LoVo (cell line): ENCODE measurements around the gene ADSL.
"Not testable (repeated sequence)": the region's sequence is repeated elsewhere in the genome, so short reads cannot be mapped to it uniquely, and the experiment has no call there.

Experiments
- DNase-seq: peaks from one replicate; pipeline ENCODE4 v3.0.0-alpha.2; 2016; ENCODE audit warnings: low spot score

ADSL gene

DNA sequence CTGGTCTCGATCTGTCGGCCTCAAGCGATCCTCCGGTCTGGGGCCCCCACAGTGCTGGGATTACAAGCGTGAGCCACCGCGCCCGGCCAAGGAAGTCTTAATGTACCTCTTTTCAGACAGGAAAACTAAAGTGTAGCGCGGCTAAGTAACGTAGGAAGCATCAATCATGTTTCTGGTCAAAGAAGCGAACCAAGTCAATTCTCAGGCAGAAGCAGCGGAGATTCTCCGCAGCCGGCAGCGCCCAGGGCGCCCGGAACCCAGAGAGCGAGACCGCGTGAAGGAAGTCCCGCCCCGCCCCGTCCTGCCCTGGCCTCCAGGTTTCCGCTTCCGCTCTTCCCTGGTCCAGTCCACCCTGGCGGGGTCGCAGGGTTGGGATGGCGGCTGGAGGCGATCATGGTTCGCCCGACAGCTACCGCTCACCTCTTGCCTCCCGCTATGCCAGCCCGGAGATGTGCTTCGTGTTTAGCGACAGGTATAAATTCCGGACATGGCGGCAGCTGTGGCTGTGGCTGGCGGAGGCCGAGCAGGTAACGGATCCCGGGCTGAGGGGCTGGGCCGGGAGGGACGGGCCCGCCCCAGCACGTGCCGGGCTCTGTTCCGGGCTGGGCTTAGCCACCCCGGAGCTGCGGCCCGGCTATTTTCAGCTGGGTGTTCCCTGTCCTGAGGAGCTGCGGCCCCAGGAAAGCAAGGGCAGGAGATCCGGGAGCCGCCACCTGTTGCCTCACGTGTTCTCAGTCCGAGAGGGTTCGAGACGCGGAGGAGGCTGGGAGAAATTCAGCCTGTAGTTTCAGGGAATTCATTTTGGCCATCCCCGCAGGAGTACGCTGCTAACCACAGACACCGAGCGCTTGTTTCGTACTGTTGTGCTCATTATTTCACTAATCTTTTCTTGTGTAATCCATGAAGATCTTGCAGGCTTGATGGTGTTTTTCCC, at the start of gene ADSL:
ADSL (plus strand) TSS at position 316 of the 934 bp plus-strand sequence; CDS start at position 375, 59 bp downstream.
- peak; percentile 87 for DNase-seq

DNA sequence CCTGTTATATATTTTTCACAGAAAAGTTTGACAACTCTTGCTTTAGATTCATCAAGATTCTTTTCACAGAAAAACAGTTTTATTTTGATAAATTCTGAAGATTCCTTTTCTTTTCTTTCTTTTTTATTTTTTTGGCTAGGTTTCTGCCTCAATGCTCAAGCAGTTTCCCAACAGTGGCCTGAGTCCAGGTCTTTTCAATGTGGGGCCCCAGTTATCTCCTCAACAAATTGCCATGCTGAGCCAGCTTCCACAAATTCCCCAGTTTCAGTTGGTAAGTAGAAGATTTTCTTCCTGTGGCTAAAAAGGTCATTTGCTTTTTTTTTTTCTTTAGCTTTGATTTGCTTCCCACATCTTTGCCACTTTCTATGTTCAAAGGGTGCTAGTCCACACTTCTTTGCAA, 46.0 kb upstream of the ADSL start:
- DNase-seq = no peak

DNA sequence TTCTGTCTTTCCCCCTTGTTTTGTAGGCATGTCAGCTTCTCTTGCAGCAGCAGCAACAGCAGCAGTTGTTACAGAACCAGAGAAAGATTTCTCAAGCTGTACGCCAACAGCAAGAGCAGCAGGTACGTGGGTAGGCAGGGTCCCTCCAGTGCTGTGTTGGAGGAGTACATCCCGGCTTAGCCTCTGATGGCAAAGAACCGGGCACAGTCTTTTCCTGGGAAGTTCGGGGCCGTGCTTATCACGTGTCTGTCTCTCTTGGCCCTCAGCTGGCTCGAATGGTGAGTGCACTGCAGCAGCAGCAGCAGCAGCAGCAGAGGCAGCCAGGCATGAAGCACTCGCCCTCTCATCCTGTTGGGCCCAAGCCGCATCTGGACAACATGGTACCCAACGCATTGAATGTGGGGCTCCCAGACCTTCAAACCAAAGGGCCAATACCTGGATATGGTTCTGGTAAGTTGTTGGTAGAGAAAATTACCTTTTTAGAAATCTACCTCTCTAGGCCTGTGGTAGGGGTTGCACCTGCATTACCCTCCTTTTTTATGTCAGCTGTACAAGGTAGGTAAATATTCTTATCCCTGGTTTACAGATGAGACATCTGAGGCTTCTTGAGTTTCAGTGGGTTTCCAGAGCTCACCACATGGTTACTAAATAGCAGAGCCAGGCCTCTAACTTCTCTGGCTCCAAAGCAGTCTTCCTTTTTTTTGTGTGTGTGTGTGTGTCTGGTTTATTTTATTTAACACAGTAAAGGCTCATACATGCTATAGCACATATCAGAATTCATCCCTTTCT, 45.2 kb upstream of the ADSL start:
- DNase-seq = no peak

DNA sequence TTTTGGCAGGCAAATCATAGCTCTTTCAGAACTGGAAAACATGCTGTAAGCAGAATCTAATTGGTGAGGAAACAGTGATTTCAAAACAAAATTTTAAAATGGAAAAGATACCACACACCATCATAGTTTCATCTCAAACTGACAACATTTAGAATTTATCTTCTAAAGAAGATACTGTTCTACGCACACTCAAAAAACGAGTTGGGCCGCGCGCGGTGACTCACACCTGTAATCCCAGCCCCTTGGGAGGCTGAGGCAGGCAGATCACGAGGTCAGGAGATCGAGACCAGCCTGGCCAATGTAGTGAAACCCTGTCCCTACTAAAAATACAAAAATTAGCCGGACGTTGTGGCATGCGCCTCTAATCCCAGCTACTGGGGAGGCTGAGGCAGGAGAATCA, 44.2 kb upstream of the ADSL start:
- DNase-seq = no peak

DNA sequence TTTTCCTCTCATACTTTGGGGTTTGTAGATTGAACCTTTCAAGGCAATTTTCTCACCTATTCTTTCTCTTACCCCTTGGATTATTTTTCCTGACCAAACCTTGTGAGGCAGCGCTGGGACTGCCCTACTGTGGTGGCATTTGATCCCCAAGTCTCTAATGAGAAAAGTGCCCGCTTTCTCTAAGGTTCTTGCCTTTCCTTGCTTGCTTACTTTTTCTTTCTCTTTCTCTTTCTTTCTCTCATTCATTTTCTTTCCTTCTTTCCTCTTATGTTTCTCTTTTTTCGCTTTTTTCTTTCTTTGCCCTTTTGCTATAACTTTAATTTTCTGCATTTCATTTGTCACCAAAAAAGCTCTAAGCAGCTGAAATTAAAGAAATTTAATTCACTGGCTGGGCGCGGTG, 40.7 kb upstream of the ADSL start:
- DNase-seq = no peak

DNA sequence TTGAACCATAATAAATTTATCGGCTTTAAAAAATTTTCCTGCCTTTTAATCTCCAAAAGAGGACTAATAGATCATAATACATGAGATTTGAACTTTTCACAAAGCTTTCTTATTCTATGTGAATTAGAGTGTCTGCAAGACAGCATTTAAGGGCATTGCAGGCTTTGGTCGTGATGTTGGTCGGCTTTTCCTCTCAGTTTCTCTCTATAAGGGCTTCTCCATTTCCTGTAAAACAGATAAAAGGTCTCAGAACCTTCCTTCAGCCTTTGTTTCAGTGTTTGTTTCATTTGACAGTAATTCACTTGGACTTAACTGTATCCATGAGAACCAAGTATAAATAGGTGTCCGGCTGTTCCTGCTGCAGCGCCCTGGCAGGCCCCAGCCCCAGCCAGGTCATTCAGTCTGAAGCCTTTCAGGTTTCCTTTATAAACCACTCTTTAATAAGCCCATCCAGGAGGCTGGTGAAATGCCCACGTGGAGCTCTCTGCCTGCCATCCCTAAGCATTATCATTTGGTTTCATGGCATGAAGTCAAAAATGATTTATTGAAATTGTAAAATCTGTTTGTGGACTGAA, 37.2 kb upstream of the ADSL start:
- DNase-seq = no peak

DNA sequence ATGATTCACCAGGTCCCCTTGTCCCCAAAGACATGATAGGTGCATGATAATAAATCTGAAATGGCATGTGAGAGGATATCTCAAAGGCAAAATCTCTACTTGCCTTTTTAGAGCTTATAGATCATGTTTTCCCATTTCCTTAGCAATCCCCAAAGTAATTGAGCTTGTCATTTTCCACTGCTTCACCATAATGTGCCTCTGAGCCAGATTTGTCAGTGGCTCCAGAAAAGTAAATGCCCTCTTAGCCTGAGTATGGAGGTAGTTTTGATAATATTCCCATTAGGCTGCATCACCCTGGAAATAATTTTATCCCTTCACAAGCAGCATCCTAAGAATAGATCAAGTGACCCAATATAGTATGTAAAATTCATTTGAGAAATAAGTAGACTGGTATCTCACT, 36.7 kb upstream of the ADSL start:
- no peak for DNase-seq

DNA sequence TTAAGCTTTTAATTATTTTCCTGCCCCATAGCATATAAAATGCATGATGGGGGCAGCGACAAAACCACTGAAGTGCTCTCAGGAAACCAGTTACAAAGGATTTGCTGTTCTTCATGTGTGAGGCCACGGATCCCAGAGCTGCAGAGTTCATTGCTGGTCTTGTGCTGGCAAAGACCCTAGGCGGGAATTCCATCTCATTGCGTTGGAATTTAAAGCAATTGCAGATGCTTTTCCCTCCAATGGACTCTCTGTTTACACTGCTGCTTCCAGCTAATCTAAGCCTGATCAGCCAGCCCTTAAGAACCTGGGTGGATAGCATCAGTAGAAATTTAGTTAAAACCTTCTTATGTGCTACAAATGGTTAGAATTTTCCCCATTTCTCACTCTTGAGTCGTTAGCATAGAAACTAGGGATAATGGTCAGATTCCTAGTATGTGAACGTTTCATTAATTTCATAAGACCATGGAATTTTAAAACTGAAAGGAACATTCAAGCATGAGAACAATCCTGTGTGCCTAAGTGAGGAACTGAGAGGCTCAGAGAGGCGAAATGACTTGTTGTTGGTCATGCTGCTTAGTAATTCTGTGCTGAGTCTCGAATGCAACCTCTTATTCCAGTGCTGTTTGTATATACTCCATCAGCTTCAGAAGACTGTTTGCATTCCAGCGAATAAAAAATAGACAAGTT, 36.1 kb upstream of the ADSL start:
- DNase-seq = no peak

DNA sequence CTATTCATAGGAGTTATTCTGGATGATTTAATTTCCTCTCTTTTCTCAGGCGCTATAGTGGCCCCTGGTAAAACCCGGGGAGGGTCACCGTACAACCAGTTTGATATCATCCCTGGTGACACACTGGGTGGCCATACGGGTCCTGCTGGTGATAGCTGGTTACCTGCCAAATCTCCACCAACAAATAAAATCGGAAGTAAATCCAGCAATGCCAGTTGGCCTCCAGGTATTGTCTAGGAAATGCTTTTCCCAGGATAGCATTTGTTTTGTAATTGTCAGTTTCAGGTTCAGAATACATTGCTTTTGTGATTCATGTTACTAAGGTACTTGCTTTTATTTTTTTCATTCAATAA, 35.6 kb upstream of the ADSL start:
- DNase-seq = no peak

DNA sequence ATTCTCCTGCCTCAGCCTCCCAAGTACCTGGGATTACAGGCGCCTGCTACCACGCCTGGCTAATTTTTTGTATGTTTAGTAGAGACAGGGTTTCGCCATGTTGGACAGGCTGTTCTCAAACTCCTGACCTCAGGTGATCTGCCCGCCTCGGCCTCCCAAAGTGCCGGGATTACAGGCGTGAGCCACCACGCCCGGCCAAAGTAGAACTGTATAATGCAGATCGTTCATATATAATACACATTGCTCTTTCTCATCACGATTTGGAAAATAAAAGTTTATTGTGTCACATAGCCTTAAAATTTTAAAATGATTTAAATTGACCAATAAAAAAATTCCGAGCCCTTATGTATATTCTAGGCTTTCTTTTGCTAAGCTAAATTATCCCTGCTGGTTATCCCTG, 34.7 kb upstream of the ADSL start:
- DNase-seq = not testable (repeated sequence)

DNA sequence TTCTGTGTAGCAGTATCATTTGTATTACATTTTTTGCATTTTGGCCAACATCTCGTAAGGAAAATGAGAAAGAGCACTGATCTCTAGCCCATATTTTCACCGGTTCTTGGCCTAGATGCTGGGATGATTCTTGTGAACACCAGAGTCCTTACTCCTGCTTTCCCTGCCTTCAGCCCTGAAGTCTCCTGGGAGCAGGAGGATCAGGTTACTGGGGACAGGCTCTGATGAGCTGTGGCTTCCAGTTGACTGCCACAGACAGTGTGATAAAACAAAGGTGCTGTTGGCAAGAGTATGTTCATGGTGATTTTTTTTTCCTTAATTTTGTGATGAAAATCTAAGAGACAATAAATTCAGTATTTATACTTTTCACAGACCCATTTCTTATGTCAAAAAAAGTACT, 34.2 kb upstream of the ADSL start:
- DNase-seq = no peak

DNA sequence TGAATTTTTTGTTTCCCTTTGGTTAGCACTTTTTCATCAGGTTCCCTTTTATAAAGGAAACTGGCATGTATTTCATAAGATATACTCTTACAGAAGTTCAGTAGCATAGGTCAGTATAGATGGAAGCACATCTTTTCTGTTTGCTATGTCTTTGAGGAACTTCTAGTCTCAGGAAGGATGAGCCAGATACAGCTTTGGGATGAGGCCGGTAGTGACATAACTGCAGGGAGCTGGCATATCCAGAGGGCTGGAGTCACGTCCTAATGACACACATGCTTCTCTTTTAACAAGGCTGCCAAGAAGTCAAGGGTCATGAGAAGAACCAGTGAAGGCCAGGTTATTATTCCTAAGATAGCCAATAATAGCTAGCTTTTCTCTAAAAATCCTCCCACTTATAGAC, 33.3 kb upstream of the ADSL start:
- no peak for DNase-seq

DNA sequence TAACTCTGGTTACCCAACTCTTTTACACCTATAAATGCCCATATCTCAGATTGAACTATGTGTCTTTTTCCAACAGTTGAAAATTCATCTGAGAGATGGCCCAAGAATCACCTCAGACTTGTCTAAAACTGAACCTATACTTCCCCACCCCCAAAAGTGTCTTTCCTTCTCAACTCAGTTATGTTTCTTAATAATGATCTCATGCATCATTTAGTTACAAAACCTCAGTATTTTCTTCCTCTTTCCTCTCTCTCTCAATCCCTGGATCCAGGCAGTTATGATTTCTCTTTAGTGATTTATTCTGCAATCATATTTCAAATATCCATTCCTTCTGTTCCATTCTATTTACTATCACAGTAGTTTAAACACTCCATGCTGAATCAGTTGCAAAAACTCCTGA, 32.3 kb upstream of the ADSL start:
- no peak for DNase-seq

DNA sequence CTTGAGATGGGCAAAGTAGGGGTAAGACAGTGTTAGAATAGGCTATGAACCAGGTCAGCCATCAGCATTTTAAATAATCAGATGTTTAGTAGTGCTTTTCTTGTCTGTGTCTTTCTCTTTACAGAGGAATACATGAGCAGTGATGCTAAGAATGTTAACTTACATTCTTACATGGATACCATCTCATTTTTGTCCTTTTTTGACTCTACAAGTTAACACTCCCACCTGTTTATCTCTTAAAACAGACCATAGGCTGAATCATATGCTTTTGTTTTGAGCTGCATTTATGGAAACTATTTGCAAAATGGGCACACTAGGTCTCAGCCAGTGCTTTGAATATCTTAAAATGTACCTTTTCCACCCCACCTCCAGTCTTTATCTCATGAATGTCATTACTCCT, 25.6 kb upstream of the ADSL start:
- DNase-seq = no peak

DNA sequence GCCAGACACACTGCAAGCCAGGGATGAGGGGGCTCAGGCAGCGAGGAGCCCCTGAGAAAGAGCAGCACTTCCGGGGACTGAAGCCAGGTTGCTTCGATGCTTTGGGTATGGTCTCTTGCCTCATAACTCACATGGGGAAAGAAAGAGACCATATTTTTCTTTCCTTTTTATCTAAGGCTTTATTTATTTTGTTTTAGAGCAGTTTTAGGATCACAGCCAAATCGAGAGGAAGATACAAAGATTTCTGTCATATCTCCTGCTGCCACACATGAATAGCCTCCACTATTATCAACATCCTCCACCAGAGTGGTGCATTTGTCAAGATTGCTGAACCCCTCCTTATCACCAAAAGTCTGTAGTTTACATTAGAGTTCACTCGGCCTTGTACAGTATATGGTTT, 24.3 kb upstream of the ADSL start:
- no peak for DNase-seq

DNA sequence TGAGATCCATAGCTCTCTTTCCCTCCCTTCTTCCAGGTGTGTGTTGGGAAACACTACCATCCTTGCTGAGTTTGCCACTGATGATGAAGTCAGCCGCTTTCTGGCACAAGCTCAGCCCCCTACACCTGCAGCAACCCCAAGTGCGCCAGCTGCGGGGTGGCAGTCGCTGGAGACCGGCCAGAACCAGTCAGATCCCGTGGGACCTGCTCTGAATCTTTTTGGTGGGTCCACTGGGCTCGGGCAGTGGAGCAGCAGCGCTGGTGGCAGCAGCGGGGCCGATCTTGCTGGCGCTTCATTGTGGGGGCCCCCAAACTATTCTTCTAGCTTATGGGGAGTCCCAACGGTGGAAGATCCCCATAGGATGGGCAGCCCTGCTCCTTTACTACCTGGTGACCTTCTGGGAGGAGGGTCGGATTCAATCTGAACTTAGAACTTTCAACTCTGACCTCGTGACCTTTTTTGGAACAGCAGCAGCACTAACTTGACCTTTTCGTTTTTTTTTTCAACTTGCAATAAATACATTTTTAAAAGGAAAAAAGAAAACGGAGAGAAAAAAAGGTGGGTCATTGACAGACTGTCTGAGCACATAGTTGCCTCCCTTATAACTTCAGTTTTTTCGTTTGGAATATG, 23.4 kb upstream of the ADSL start:
- DNase-seq = no peak

DNA sequence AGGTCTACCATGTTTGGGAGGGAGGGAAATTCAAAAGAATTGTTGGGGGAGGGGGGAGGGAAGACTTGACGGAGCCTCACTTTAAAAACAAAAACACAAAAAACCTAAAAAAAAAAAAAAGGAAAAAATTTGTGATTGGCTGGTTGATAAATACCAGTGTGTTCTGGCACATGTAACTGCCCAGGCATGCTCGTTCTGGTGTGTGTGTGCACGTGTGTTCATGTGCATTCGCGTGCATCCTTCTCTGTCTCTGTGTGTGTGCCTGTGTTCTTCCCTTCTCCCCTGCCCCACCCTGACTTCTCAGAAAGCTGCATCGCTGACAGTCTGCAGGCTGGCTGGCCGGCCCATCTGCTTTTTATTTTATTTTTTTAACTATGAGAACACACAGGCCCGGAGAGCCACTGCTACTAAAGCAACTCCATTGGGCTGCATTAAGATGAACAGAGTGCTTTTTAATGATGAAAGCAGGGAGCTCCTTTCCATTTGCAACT, 22.6 kb upstream of the ADSL start:
- DNase-seq = no peak

DNA sequence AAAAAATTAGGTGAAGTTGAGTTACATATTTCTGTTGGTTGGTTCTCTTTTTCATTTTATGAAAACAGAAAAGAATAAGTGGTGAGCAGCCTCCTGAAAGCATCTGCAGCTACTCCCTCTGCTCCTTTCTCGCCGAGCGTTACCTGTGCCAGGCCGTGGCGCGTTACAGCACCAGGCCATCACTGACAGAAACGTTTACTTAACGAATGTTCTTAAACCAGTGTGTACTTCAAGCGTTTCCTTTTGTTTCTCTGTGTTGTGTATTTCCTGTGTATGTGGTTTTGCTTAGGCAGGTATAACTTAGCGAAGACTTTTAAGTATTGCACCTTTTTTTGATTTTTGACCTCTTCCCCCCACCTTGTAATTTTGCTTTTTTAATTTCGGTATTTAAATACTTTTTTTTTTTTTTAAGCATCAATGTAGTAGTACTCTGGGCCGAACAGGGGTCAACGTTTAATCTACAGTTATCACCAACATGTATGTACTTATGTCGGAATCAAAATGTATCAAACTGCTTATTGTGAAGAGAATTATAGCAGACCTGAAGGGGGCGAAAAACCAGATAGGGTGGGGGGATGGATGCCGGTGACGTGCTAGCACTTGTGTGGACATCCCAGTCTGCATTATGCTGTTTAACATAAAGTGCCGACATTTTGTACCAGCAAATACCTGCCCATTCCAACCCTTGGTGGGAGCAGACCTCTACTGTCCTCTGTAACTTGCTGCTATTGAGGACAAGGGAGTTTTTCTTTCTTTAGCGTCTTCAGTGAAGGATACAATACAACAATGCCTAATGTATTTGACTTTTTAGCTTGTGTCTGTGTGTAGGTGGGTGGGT, 21.6 kb upstream of the ADSL start:
- DNase-seq = no peak

DNA sequence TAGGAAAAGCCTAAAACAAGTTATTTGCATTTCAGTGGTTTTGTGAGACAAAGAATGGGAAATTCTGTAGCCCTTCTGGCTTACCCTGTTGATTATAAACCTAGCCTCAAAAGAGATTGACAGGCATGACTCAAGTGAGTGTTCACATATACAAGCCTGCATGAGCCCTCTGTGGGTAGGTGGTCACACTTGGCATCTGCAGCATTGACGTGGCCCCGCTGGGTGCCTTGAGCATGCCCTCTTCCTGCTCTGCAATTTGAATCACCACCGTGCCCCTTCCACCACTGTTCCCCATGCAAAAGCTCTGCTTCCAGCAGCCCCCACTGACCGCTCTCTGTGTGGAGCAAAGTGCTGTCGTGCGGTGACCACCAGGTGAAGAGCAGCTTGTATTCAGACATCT, 21.0 kb upstream of the ADSL start:
- DNase-seq = no peak

DNA sequence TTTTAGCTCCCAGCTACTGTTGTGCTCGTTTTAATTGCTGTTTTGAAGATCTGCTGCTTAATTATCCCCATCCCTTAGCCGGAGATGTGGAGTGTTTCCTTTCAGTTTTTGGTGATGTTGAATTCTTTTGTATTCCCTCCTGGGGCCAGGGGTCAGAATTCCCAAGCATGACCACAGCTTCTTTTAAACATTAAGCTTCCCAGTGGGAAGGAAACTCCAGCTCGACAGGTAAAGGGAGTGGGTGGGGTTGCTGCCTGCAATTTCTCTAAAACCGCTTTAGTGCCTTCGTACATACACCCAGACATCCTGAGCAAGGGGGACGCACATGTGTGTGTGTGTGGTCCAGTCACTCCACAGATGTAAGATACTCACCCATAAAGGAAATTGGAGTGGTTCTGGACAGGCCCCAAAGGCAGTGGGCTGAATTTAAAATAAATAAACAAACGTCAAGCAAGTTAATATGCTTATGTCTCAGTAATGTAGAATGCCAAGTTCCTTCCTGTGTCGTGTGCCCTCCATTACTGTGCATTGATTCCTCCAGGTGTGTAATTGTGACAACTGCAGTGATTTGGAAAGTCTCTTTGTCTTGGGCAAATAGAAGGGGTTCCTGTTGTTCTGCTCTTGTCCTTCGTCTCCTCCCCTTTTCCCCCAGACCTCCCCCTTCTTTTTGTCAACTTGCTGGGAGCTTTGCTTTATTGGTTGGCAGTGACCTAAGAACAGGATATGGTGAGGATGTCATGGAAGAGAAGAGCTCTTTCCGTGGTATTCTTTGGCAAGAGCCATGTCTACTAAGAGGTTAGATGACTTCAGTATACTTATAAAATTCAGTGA, 19.2 kb upstream of the ADSL start:
- no peak for DNase-seq
